Measurements from ENCODE around the gene NRARP.

The NRARP gene

GRCh38 chr9:137267933-137268355 lies 34.1 kb downstream of the NRARP start:
- H3K27ac ChIP-seq (ENCODE audit: poor library complexity, severe bottlenecking): no peak overlapping the region

GRCh38 chr9:137266585-137267453 lies 35.3 kb downstream of the NRARP start:
- H3K4me3 ChIP-seq (ENCODE audit: severe bottlenecking): no peak overlapping the region
- ATAC-seq (ENCODE audit: low read depth): no peak
- no peak overlapping the region for H3K27ac ChIP-seq (ENCODE audit: poor library complexity, severe bottlenecking)
- no peak for TF ChIP-seq CTCF (IDR thresholded peaks at IDR 0.05; ENCODE audit: poor library complexity, severe bottlenecking)
- H3K9me3 ChIP-seq (ENCODE audit: severe bottlenecking): no peaks in the 10 kb centered on the region
- H3K4me1 ChIP-seq (ENCODE audit: insufficient read depth, poor library complexity, severe bottlenecking): no peaks in the 10 kb centered on the region
- H3K36me3 ChIP-seq (ENCODE audit: low read depth): peaks cover 83% of the 10 kb centered on the region
- H3K27me3 ChIP-seq (ENCODE audit: insufficient read depth, poor library complexity, severe bottlenecking): no peaks in the 10 kb centered on the region
- peak; percentile 63 for DNase-seq (ENCODE audit: low spot score)

More at GRCh38 chr9:137267933-137268355, 34.1 kb downstream of the NRARP start:
- no peak for ATAC-seq (ENCODE audit: low read depth)
- DNase-seq (ENCODE audit: low spot score): peak; percentile 44
- Histone ChIP-seq H3K4me1 (ENCODE audit: insufficient read depth, poor library complexity, severe bottlenecking) (no peaks in the 10 kb centered on the region), H3K27me3 (ENCODE audit: insufficient read depth, poor library complexity, severe bottlenecking) (no peaks in the 10 kb centered on the region), H3K9me3 (ENCODE audit: severe bottlenecking) (no peaks in the 10 kb centered on the region), H3K4me3 (ENCODE audit: severe bottlenecking) (no peak overlapping the region), H3K36me3 (ENCODE audit: low read depth) (peaks cover 83% of the 10 kb centered on the region)
- TF ChIP-seq CTCF (IDR thresholded peaks at IDR 0.05; ENCODE audit: poor library complexity, severe bottlenecking): no peak

- H3K9me3 ChIP-seq (ENCODE audit: severe bottlenecking): no peaks in the 10 kb centered on the region
- H3K27ac ChIP-seq (ENCODE audit: poor library complexity, severe bottlenecking): no peak overlapping the region
- H3K36me3 ChIP-seq (ENCODE audit: low read depth): peaks cover 85% of the 10 kb centered on the region
- no peaks in the 10 kb centered on the region for H3K4me1 ChIP-seq (ENCODE audit: insufficient read depth, poor library complexity, severe bottlenecking)
- H3K4me3 ChIP-seq (ENCODE audit: severe bottlenecking): no peak overlapping the region
- no peak for ATAC-seq (ENCODE audit: low read depth)
- H3K27me3 ChIP-seq (ENCODE audit: insufficient read depth, poor library complexity, severe bottlenecking): no peaks in the 10 kb centered on the region
- no peak for TF ChIP-seq CTCF (IDR thresholded peaks at IDR 0.05; ENCODE audit: poor library complexity, severe bottlenecking)
- DNase-seq (ENCODE audit: low spot score): peak; percentile 39
Measured at GRCh38 chr9:137266162-137266527, 35.9 kb downstream of the NRARP start.

- TF ChIP-seq CTCF (IDR thresholded peaks at IDR 0.05; ENCODE audit: poor library complexity, severe bottlenecking): no peak
- H3K4me3 ChIP-seq (ENCODE audit: severe bottlenecking): no peak overlapping the region
- DNase-seq (ENCODE audit: low spot score) (peak; percentile 62), ATAC-seq (ENCODE audit: low read depth) (no peak)
- no peaks in the 10 kb centered on the region for H3K27me3 ChIP-seq (ENCODE audit: insufficient read depth, poor library complexity, severe bottlenecking)
- no peaks in the 10 kb centered on the region for H3K4me1 ChIP-seq (ENCODE audit: insufficient read depth, poor library complexity, severe bottlenecking)
- H3K9me3 ChIP-seq (ENCODE audit: severe bottlenecking): no peaks in the 10 kb centered on the region
- H3K36me3 ChIP-seq (ENCODE audit: low read depth): peaks cover 80% of the 10 kb centered on the region
- H3K27ac ChIP-seq (ENCODE audit: poor library complexity, severe bottlenecking): no peak overlapping the region
Measured at GRCh38 chr9:137265496-137266161, 36.4 kb downstream of the NRARP start.

Measured in RWPE2 (cell line).